Heart right ventricle (tissue), 16 donors: ENCODE results near the gene F10. TPM values are rescaled to one million over a fixed set of nuclear protein-coding genes. Genes with fewer than 3 reads are reported as not detected.

ENCODE experiments used
- ATAC-seq, 8 donors: fragments of 200-7000 bp; cut with Tn5 transposase; one replicate each; pipeline ENCODE4 v1.9.1; 2020; ENCODE audit warnings: mild to moderate bottlenecking in 8 of 8, moderate library complexity in 8 of 8, moderate number of reproducible peaks in 1 of 8
- DNase-seq, 2 donors: peaks; one replicate each; pipeline ENCODE4 v3.0.0-alpha.2; 2020
- H3K27ac ChIP-seq, 10 donors: fragments of 200-600 bp; sonication (generic) in 2 of 10; one replicate each; pipeline versions ENCODE4 v1.5.0 to v1.8.0; 2020 to 2022; ENCODE audit warnings: mild to moderate bottlenecking in 3 of 10
- H3K27me3 ChIP-seq, 7 donors: fragments of 200-600 bp; one replicate each; pipeline ENCODE4 v1.8.0; 2021 to 2022; ENCODE audit warnings: mild to moderate bottlenecking in 2 of 7
- H3K36me3 ChIP-seq, 9 donors: fragments of 200-600 bp; sonication (generic) in 1 of 9; one replicate each; pipeline versions ENCODE4 v1.5.0 to v1.8.0; 2020 to 2022; ENCODE audit warnings: mild to moderate bottlenecking in 2 of 9
- H3K4me1 ChIP-seq, 9 donors: fragments of 200-600 bp; sonication (generic) in 1 of 9; one replicate each; pipeline versions ENCODE4 v1.5.0 to v1.8.0; 2020 to 2022; ENCODE audit warnings: mild to moderate bottlenecking in 4 of 9
- H3K4me3 ChIP-seq, 10 donors: fragments of 200-600 bp; sonication (generic) in 2 of 10; one replicate each; pipeline versions ENCODE4 v1.5.0 to v1.8.0; 2020 to 2022; ENCODE audit warnings: mild to moderate bottlenecking in 7 of 10, moderate library complexity in 2 of 10
- H3K9me3 ChIP-seq, 11 donors: fragments of 200-600 bp in 10 of 11; sonication (generic) in 2 of 11; one replicate each; pipeline versions ENCODE4 v1.5.0 to v1.8.0; 2013 to 2022; ENCODE audit warnings: mild to moderate bottlenecking in 2 of 11, control low read depth in 1 of 11, moderate library complexity in 1 of 11
- WGBS, 2 donors: extraction: QIAGEN DNeasy Blood & Tissue Kit; methylation state at CpG; one replicate each; pipeline ENCODE4 v1.1.7; 2013; ENCODE audit warnings: inconsistent platforms in 1 of 2; 5-methylcytosine and 5-hydroxymethylcytosine counted together
- intact Hi-C, 10 donors: fragments of 100-400 bp; cut with DNase I; formaldehyde crosslinking; loops; one replicate each; pipeline versions ENCODE4 v1.11.1 to v1.14.2; 2022
- polyA plus RNA-seq, 2 donors: library from polyadenylated mRNA; stranded (reverse); fragments of 200-250 nt; gene quantifications; one replicate each; pipeline ENCODE4 v1.2.3, GENCODE V29; 2013
- total RNA-seq, 10 donors: library from RNA; stranded (reverse); fragmentation: NEBNext Ultra II Directional in 3 of 10; extraction: Animal tissue kit (Norgen Biotek cat#: 25700) in 3 of 10; gene quantifications; one replicate each; pipeline versions ENCODE4 v1.2.1 to v1.2.4, GENCODE V29; 2021 to 2023
- TF ChIP-seq, protein P1 (sequence below), 9 donors: fragments of 200-600 bp; sonication (generic) in 2 of 9; IDR thresholded peaks; one replicate each; pipeline versions ENCODE4 v1.5.0 to v1.8.0; 2021 to 2022; ENCODE audit warnings: antibody characterized with exemption in 9 of 9, mild to moderate bottlenecking in 5 of 9, moderate library complexity in 1 of 9
- donor health status: Arrhythmogenic right ventricular cardiomyopathy.
- donor health status: ischemic (EF 13 %, LVEDD 7.1; RV severe dilation, severe dysfunction).
- donor health status: healthy with polysubstance abuse.
- donor health status: DM: no; HTN: yes; CAD: no.
- donor health status: DM: no; HTN: no; CAD: no.
- donor health status: ischemic (EF 25% LVEDD 6.9; RV normal size, moderate dysfunction).
- donor health status: ischemic (EF 25% LVEDD 5.7; RV mildly dilated, moderate dysfunction).
- donor health status: healthy.
- donor health status: DM: yes; HTN: yes; CAD: no.
- donor health status: Ischemic cardiomyopathy.
- donor health status: ischemic (EF 35%, LVEDD 5.7; RV mildly dilated, moderate dysfunction).
- donor health status: nonischemic (EF 11% LVEDD 7.7; RV severe dilation, severe dysfunction).
- donor health status: DM: yes; HTN: yes; CAD: no.
- donor health status: PGD.
- donor health status: ischemic (EF 29% LVEDD 5.4; RV normal size, mild dysfunction).
- donor health status: nonischemic (EF 23%, LVEDD 6.1; RV moderate dilation, normal function).

F10 gene
- total and polyA plus RNA-seq, 12 donors = 1.7 to 15.1 (median 6.3) TPM

DNA sequence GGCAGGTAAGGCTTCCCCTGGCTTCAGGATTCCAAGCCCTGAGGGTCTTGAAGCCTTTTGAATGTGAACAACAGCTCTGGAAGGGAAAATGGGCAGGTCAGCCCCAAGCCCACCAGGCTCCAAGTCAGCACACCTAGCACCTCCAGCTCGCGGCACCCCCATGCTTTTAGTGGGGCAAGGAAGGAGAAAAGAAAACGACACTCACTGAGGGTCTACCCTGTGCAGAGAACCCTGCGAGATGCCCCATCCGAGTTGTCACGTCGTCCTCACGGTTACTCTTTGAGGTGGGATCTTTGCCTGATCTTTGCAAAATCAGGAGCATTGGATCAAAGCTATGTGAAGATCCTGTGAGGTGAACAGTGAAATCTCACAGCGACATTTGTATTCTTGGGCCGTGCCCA is 5.7 kb upstream of the F10 start:
- ATAC-seq (no peak), DNase-seq (no peak)
- TF ChIP-seq, protein P1, sequence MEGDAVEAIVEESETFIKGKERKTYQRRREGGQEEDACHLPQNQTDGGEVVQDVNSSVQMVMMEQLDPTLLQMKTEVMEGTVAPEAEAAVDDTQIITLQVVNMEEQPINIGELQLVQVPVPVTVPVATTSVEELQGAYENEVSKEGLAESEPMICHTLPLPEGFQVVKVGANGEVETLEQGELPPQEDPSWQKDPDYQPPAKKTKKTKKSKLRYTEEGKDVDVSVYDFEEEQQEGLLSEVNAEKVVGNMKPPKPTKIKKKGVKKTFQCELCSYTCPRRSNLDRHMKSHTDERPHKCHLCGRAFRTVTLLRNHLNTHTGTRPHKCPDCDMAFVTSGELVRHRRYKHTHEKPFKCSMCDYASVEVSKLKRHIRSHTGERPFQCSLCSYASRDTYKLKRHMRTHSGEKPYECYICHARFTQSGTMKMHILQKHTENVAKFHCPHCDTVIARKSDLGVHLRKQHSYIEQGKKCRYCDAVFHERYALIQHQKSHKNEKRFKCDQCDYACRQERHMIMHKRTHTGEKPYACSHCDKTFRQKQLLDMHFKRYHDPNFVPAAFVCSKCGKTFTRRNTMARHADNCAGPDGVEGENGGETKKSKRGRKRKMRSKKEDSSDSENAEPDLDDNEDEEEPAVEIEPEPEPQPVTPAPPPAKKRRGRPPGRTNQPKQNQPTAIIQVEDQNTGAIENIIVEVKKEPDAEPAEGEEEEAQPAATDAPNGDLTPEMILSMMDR (IDR thresholded peaks at IDR 0.05) = no peak
- WGBS, 2 donors = 88 to 90% methylated on average over 10 of the region's 10 CpGs
- intact Hi-C loops = no loop called here
- H3K9me3 ChIP-seq = no peaks in the 10 kb centered on the region
- no peak overlapping the region for H3K4me3 ChIP-seq
- no peak overlapping the region for H3K27ac ChIP-seq
- H3K36me3 ChIP-seq = no peaks in the 10 kb centered on the region
- H3K4me1 ChIP-seq = no peaks in the 10 kb centered on the region
- no peaks in the 10 kb centered on the region for H3K27me3 ChIP-seq

DNA sequence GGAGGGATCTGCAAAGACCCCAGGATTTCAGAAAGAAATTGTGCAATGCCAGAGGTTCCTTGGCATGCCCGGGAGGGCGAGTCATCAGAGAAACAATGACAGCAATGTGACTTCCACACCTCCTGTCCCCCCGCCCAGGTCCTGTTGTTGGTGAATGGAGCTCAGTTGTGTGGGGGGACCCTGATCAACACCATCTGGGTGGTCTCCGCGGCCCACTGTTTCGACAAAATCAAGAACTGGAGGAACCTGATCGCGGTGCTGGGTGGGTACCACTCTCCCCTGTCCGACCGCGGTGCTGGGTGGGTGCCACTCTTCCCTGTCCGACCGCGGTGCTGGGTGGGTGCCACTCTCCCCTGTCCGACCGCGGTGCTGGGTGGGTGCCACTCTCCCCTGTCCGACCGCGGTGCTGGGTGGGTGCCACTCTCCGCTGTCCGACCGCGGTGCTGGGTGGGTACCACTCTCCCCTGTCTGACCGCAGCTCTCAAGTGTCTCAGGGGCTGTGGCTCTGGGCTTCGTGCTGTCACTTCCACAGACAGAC is 5.2 kb upstream of the F10 start:
- no peaks in the 10 kb centered on the region for H3K27me3 ChIP-seq
- 92 to 94% methylated on average over 25 to 26 of the region's 26 CpGs for WGBS, 2 donors
- H3K9me3 ChIP-seq = no peaks in the 10 kb centered on the region
- H3K27ac ChIP-seq = no peak overlapping the region
- no peak for DNase-seq
- H3K4me3 ChIP-seq = no peak overlapping the region
- H3K36me3 ChIP-seq = no peaks in the 10 kb centered on the region
- TF ChIP-seq, protein P1 (IDR thresholded peaks at IDR 0.05) = no peak
- H3K4me1 ChIP-seq = peaks cover 0 to 4% (median 0%) of the 10 kb centered on the region in 9 donors
- intact Hi-C loops = no loop called here
- no peak for ATAC-seq

DNA sequence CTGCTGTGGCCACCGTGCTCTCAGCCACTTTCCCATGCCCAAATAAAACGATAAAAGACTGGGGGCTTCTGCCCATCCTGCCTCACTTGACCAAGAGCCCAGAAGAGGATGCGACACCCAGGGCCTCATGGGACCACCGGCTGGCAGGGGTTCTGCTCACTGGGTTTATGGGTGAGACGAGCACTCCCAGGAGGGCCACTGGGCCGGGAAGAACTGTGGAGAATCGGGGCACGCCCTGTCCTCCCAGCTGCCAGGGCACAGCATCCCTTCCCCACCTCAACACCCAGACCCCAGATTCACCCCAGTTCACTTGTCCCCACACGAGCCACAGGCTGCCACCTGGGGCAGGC is 4.7 kb upstream of the F10 start:
- intact Hi-C loops = no loop called here
- no peak for ATAC-seq
- no peaks in the 10 kb centered on the region for H3K36me3 ChIP-seq
- H3K4me3 ChIP-seq = no peak overlapping the region
- peaks cover 0 to 9% (median 0%) of the 10 kb centered on the region in 9 donors for H3K4me1 ChIP-seq
- no peaks in the 10 kb centered on the region for H3K9me3 ChIP-seq
- H3K27ac ChIP-seq = no peak overlapping the region
- H3K27me3 ChIP-seq = no peaks in the 10 kb centered on the region
- WGBS, 2 donors = 83 to 89% methylated on average over 9 of the region's 9 CpGs
- no peak for DNase-seq
- TF ChIP-seq, protein P1 (IDR thresholded peaks at IDR 0.05) = no peak

DNA sequence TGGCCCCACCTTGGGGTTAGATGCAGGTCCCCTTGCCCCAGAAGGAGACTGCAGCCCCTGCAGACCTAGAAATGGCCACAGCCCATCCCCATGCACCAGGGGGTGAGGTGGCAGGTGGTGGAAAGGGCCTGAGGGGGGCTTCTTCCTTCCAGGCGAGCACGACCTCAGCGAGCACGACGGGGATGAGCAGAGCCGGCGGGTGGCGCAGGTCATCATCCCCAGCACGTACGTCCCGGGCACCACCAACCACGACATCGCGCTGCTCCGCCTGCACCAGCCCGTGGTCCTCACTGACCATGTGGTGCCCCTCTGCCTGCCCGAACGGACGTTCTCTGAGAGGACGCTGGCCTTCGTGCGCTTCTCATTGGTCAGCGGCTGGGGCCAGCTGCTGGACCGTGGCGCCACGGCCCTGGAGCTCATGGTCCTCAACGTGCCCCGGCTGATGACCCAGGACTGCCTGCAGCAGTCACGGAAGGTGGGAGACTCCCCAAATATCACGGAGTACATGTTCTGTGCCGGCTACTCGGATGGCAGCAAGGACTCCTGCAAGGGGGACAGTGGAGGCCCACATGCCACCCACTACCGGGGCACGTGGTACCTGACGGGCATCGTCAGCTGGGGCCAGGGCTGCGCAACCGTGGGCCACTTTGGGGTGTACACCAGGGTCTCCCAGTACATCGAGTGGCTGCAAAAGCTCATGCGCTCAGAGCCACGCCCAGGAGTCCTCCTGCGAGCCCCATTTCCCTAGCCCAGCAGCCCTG is 4.2 kb upstream of the F10 start:
- Histone ChIP-seq H3K27me3 (no peaks in the 10 kb centered on the region), H3K4me1 (peaks cover 0 to 14% (median 4%) of the 10 kb centered on the region in 9 donors), H3K9me3 (no peaks in the 10 kb centered on the region), H3K4me3 (no peak overlapping the region), H3K27ac (no peak overlapping the region), H3K36me3 (no peaks in the 10 kb centered on the region)
- TF ChIP-seq, protein P1 (IDR thresholded peaks at IDR 0.05) = no peak
- intact Hi-C loops = no loop called here
- no peak for ATAC-seq
- DNase-seq = no peak
- 87 to 92% methylated on average over 42 of the region's 42 CpGs for WGBS, 2 donors
